Activated naive CD4-positive, alpha-beta T cell treated with anti-CD3 and anti-CD28 coated beads for 36 hours (primary cell): ENCODE measurements around the gene MYL6B. TPM values are rescaled to one million over a fixed set of nuclear protein-coding genes. Genes with fewer than 3 reads are reported as not detected.

Experiments used
- CTCF ChIA-PET: fragments of 350-600 bp; sonication (Branson Sonifier 250); formaldehyde crosslinking; loops from one replicate; lab custom pipeline; 2021; ENCODE audit warnings: antibody characterized with exemption; lab: Charles Lee
- DNase-seq: peaks from one replicate; pipeline ENCODE4 v3.0.0-alpha.2; 2020
- H3K27ac Mint-ChIP-seq: one replicate; pipeline ENCODE4 v1.8.0; 2021; ENCODE audit warnings: mild to moderate bottlenecking, mixed read lengths
- H3K27me3 Mint-ChIP-seq: one replicate; pipeline ENCODE4 v1.8.0; 2021; ENCODE audit warnings: low read depth, mixed read lengths
- H3K36me3 Mint-ChIP-seq: one replicate; pipeline ENCODE4 v1.8.0; 2021; ENCODE audit warnings: low read depth, mixed read lengths
- H3K4me1 Mint-ChIP-seq: one replicate; pipeline ENCODE4 v1.8.0; 2021; ENCODE audit warnings: low read depth, mixed read lengths
- H3K4me3 Mint-ChIP-seq: one replicate; pipeline ENCODE4 v1.8.0; 2021; ENCODE audit warnings: mild to moderate bottlenecking, moderate library complexity, mixed read lengths
- H3K9me3 Mint-ChIP-seq: one replicate; pipeline ENCODE4 v1.8.0; 2021; ENCODE audit warnings: mixed read lengths
- intact Hi-C: fragments of 100-400 bp; cut with micrococcal nuclease; formaldehyde crosslinking; loops from one replicate; pipeline ENCODE4 v1.15.1; 2023
- total RNA-seq, 2 experiments: library from RNA; stranded (reverse); gene quantifications; one replicate each; pipeline ENCODE4 v1.2.3, GENCODE V29; 2021

The MYL6B gene
- total RNA-seq = 10 to 100 TPM; 49.2 to 57.5 TPM

DNA sequence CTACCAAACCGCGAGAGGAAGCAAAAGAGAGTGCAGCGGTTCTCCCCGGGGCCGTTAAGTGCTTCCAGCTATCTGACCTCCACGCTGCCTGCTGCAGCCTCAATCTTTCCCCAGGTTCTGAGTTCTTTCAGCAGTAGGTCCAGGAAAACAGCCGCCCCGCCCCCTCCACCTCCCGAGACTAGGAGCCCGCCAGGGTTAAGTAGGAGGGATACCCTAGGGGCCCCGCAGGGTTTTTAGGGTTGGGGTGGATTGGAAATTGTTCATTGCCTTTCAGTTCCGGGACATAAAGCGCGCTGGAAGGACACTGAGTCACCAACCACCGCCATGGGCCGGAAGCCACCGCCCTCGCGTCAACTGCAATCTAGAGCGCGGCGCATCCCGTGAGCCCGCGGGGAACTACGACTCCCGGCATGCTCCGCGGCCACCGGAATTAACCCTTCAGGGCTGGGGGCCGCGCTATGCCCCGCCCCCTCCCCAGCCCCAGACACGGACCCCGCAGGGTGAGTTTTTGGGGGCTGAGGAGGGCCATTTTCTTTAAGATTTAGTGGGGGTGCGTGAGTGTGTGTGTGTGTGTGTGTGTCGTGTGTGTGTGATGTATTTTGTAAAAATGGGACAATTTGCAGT lies at the start of gene MYL6B:
MYL6B (plus strand) TSS at position 456 of the 624 bp plus-strand sequence. CDS start 1,332 bp downstream, outside the sequence.
- CTCF ChIA-PET = interaction anchor here (0.9 to 1.3 kb wide), 6 partner anchors 9 to 34 kb away, joined by 3 to 10 read pairs (median 4); partner anchors contain the start of gene ZC3H10
- Mint-ChIP-seq H3K4me3 (peak within 1 kb of the TSS; percentile 84), H3K9me3 (no peaks in the 10 kb centered on the region), H3K27me3 (no peaks in the 10 kb centered on the region), H3K27ac (peak within 1 kb of the TSS; percentile 98), H3K4me1 (peaks cover 35% of the 10 kb centered on the region), H3K36me3 (peaks cover 10% of the 10 kb centered on the region)
- intact Hi-C loops = loop anchor here (1.0 to 2.0 kb wide), 6 partner anchors 8 to 179 kb away; partner anchors contain the start of genes NABP2, PA2G4 and ZC3H10
- peak; percentile 98 for DNase-seq

DNA sequence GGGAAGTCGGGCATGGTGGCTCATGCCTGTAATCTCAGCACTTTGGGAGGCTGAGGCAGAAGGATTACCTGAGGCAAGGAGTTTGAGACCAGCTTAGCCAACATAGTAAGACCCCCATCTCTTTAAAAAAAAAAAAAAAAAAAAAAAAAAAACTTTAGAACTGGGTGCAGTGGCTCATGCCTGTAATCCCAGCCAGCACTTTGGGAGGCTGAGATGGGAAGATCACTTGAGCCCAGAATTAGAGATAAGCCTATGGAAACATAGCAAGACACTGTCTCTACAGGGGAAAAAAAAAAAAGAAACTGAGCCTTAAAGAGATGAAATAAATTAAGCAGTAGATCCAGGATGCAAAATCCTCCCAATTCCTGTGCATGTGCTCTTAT lies 49.7 kb upstream of the MYL6B start:
- peaks cover 30% of the 10 kb centered on the region for H3K36me3 Mint-ChIP-seq
- H3K27ac Mint-ChIP-seq = peak overlapping the region; percentile 99
- H3K27me3 Mint-ChIP-seq = no peaks in the 10 kb centered on the region
- H3K9me3 Mint-ChIP-seq = no peaks in the 10 kb centered on the region
- intact Hi-C loops = loop anchor here (5.0 kb wide), 1 partner anchor 105 kb away; the partner anchor contains the start of gene SUOX
- DNase-seq = no peak
- H3K4me1 Mint-ChIP-seq = peaks cover 37% of the 10 kb centered on the region
- peak overlapping the region; percentile 99 for H3K4me3 Mint-ChIP-seq
- CTCF ChIA-PET = interaction anchor here (1.0 to 3.3 kb wide), 7 partner anchors 16 to 365 kb away, joined by 3 to 22 read pairs (median 7); partner anchors contain the start of gene ZC3H10

GRCh38 chr12:56103066-56103711 lies 49.2 kb upstream of the MYL6B start:
- Mint-ChIP-seq H3K27ac (peak overlapping the region; percentile 99), H3K27me3 (no peaks in the 10 kb centered on the region), H3K9me3 (no peaks in the 10 kb centered on the region), H3K4me1 (peaks cover 38% of the 10 kb centered on the region), H3K4me3 (peak overlapping the region; percentile 99), H3K36me3 (peaks cover 34% of the 10 kb centered on the region)
- peak; percentile 25 for DNase-seq
- CTCF ChIA-PET = interaction anchor here (1.9 to 3.3 kb wide), 5 partner anchors 15 to 365 kb away, joined by 5 to 22 read pairs (median 8); partner anchors contain the start of gene ZC3H10
- intact Hi-C loops = loop anchor here (5.0 kb wide), 1 partner anchor 106 kb away; the partner anchor contains the start of gene SUOX

- H3K9me3 Mint-ChIP-seq = no peaks in the 10 kb centered on the region
- peak overlapping the region; percentile 99 for H3K4me3 Mint-ChIP-seq
- peaks cover 40% of the 10 kb centered on the region for H3K36me3 Mint-ChIP-seq
- intact Hi-C loops = loop anchor here (1.0 to 5.0 kb wide), 15 partner anchors 13 to 387 kb away; partner anchors contain the start of genes BLOC1S1, CD63, DNAJC14 and ESYT1
- no peak for DNase-seq
- peak overlapping the region; percentile 99 for H3K27ac Mint-ChIP-seq
- no peaks in the 10 kb centered on the region for H3K27me3 Mint-ChIP-seq
- H3K4me1 Mint-ChIP-seq = peaks cover 38% of the 10 kb centered on the region
- CTCF ChIA-PET = interaction anchor here (0.6 to 3.3 kb wide), 8 partner anchors 15 to 366 kb away, joined by 3 to 22 read pairs (median 8); partner anchors contain the start of genes SMARCC2 and ZC3H10
These were observed 48.6 kb upstream of the MYL6B start for GRCh38 chr12:56103823-56104108.

DNA sequence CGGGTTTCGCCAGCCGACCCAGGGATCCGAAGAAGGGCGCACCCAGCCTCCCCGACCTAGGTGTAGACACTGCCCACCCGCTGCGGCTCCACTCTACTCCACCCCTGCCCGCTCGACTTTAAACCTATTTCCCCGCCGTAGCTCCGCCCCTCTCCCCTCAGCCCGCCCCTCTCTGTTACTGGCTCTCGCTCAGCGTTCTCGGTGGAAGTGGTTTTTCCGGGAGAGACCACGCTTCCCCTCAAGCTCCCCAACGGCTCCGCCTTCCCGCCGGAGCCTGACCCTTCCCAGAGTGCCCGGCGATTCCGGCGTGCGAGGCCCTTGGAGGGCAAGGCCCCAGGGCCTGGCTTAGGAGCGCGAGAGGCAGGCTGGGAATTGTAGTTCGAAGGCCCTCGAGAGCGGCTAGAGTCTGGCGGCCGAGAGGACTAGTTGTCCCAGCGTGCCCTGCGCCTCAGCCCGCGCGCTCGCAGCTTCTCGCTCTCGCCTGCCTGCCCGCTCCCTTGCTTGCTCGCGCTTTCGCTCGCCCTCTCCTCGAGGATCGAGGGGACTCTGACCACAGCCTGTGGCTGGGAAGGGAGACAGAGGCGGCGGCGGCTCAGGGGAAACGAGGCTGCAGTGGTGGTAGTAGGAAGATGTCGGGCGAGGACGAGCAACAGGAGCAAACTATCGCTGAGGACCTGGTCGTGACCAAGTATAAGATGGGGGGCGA lies 48.1 kb upstream of the MYL6B start, which contains the start of gene PA2G4:
PA2G4 (plus strand) TSS at position 451 of the 706 bp plus-strand sequence; CDS start at position 630, 179 bp downstream.
- peak within 1 kb of the TSS; percentile 99 for H3K27ac Mint-ChIP-seq
- intact Hi-C loops = loop anchor here (1.0 to 5.0 kb wide), 15 partner anchors 12 to 388 kb away; partner anchors contain the start of genes BLOC1S1, CD63, DNAJC14 and ESYT1
- CTCF ChIA-PET = interaction anchor here (0.5 to 3.3 kb wide), 13 partner anchors 11 to 366 kb away, joined by 3 to 22 read pairs (median 6); partner anchors contain the start of genes ERBB3, SMARCC2, STAT2 and ZC3H10
- H3K27me3 Mint-ChIP-seq = no peaks in the 10 kb centered on the region
- H3K36me3 Mint-ChIP-seq = peaks cover 42% of the 10 kb centered on the region
- DNase-seq = peak; percentile 99
- peak within 1 kb of the TSS; percentile 99 for H3K4me3 Mint-ChIP-seq
- H3K9me3 Mint-ChIP-seq = no peaks in the 10 kb centered on the region
- peaks cover 38% of the 10 kb centered on the region for H3K4me1 Mint-ChIP-seq

DNA sequence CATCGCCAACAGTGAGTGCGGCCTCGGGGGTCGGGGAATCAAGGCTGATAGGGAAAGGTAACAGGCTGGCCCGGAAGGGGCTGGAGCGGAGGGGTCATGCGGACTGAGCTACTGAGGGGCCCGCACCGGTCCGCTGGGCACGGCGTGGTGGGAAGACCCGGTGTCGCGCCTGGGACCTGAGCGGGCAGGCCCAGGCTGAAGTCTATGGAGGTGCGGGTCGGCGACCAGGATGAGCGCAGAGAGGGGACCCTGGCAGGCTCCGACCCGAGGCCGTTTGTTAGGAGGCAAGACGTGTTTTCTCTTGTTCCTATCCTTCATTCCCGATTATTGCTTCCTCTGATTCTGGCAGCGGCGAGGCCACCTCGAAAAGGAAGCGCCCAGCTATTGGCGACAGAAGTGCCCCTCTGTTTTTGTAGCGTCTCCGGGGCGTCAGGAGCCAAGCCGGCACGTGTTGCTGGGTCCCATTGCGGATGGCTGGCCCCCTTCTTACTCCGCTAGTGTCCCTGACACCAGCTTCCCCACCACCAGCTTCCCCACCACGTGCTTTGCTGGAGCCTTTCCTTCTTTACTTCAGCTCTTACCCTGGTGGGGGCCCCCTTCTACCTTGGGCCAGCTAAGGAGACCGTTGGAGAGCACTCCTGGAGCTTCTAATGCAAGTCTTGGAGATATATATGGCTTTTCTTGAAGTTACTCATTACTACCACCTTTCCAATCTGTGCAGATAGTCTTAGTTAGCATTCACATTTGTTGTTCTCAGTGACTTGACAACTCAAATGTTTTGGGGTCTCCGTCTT lies 47.4 kb upstream of the MYL6B start:
- peak; percentile 42 for DNase-seq
- Mint-ChIP-seq H3K9me3 (no peaks in the 10 kb centered on the region), H3K27me3 (no peaks in the 10 kb centered on the region), H3K4me1 (peaks cover 38% of the 10 kb centered on the region), H3K36me3 (peaks cover 48% of the 10 kb centered on the region), H3K27ac (peak overlapping the region; percentile 99), H3K4me3 (peak overlapping the region; percentile 99)
- CTCF ChIA-PET = interaction anchor here (0.5 to 3.0 kb wide), 10 partner anchors 10 to 255 kb away, joined by 3 to 18 read pairs (median 5); partner anchors contain the start of genes ERBB3, SMARCC2, STAT2 and ZC3H10
- intact Hi-C loops = loop anchor here (1.0 to 5.0 kb wide), 15 partner anchors 11 to 389 kb away; partner anchors contain the start of genes BLOC1S1, CD63, DNAJC14 and ESYT1

- Mint-ChIP-seq H3K27ac (peak overlapping the region; percentile 99), H3K27me3 (no peaks in the 10 kb centered on the region), H3K36me3 (peaks cover 53% of the 10 kb centered on the region), H3K4me3 (peak overlapping the region; percentile 99), H3K9me3 (no peaks in the 10 kb centered on the region), H3K4me1 (peaks cover 38% of the 10 kb centered on the region)
- DNase-seq = no peak
- CTCF ChIA-PET = interaction anchor here (0.6 to 3.0 kb wide), 5 partner anchors 10 to 84 kb away, joined by 3 to 18 read pairs (median 10); partner anchors contain the start of genes SMARCC2 and ZC3H10
- intact Hi-C loops = loop anchor here (2.0 kb wide), 1 partner anchor 23 kb away; the partner anchor contains the start of gene ESYT1
These were observed 46.8 kb upstream of the MYL6B start for GRCh38 chr12:56105609-56105902.

DNA sequence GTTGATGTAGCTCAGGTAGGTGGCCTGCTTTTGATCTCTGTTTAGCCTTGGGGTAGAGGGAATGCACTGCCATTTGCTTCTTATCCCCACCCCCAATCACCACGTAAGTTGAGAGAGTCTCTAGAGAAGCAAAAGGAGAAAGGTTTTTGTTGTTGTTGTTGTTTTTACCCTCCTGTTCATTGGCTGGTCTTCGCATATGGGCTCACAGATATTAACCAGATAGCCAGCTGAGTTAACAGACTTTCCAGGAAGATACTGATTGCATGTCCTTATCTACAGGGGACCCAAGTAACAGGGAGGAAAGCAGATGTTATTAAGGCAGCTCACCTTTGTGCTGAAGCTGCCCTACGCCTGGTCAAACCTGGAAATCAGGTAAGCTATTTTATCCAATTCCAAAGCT lies 45.1 kb upstream of the MYL6B start:
- peaks cover 67% of the 10 kb centered on the region for H3K36me3 Mint-ChIP-seq
- no peak overlapping the region for H3K27ac Mint-ChIP-seq
- CTCF ChIA-PET = interaction anchor here (1.6 to 2.4 kb wide), 2 partner anchors 11 to 61 kb away, joined by 3 to 13 read pairs; partner anchors contain the start of gene ZC3H10
- intact Hi-C loops = no loop called here
- H3K4me3 Mint-ChIP-seq = no peak overlapping the region
- no peaks in the 10 kb centered on the region for H3K27me3 Mint-ChIP-seq
- peaks cover 33% of the 10 kb centered on the region for H3K4me1 Mint-ChIP-seq
- no peak for DNase-seq
- H3K9me3 Mint-ChIP-seq = no peaks in the 10 kb centered on the region

- peak overlapping the region; percentile 61 for H3K27ac Mint-ChIP-seq
- CTCF ChIA-PET = interaction anchor here (0.7 to 1.4 kb wide), 4 partner anchors 9 to 127 kb away, joined by 3 to 5 read pairs (median 3); partner anchors contain the start of gene ERBB3
- intact Hi-C loops = loop anchor here (10.0 kb wide), 1 partner anchor 1126 kb away; the partner anchor contains the start of gene TESPA1
These were observed 41.8 kb upstream of the MYL6B start for GRCh38 chr12:56110571-56110970.

GRCh38 chr12:56114084-56114483 lies 38.3 kb upstream of the MYL6B start:
- intact Hi-C loops = loop anchor here (10.0 kb wide), 1 partner anchor 1129 kb away; the partner anchor contains the start of gene TESPA1
- Mint-ChIP-seq H3K4me3 (no peak overlapping the region), H3K9me3 (no peaks in the 10 kb centered on the region), H3K36me3 (peaks cover 55% of the 10 kb centered on the region), H3K4me1 (peaks cover 11% of the 10 kb centered on the region), H3K27ac (peak overlapping the region; percentile 61), H3K27me3 (no peaks in the 10 kb centered on the region)
- CTCF ChIA-PET = interaction anchor here (1.1 kb wide), 1 partner anchor 14 kb away, joined by 3 read pairs; the partner anchor contains the start of gene ESYT1
- no peak for DNase-seq

More at GRCh38 chr12:56110571-56110970, 41.8 kb upstream of the MYL6B start:
- H3K4me3 Mint-ChIP-seq = no peak overlapping the region
- H3K27me3 Mint-ChIP-seq = no peaks in the 10 kb centered on the region
- H3K4me1 Mint-ChIP-seq = peaks cover 18% of the 10 kb centered on the region
- H3K9me3 Mint-ChIP-seq = no peaks in the 10 kb centered on the region
- peaks cover 68% of the 10 kb centered on the region for H3K36me3 Mint-ChIP-seq
- no peak for DNase-seq
